PC-9 (cell line): ENCODE measurements around the gene ANKS1B.

ENCODE experiments used
- EZH2 ChIP-seq: fragments of 200-600 bp; sonication (generic); IDR thresholded peaks from 2 replicates; pipeline ENCODE4 v1.8.0; 2017; ENCODE audit warnings: antibody characterized with exemption, low read depth
- TF ChIP-seq, protein P1 (sequence below): fragments of 200-600 bp; sonication (generic); conservative IDR thresholded peaks from 2 replicates; pipeline ENCODE4 v1.6.1; 2017; ENCODE audit warnings: mixed run types, antibody characterized with exemption, mild to moderate bottlenecking, moderate library complexity

- TF ChIP-seq, protein P1, sequence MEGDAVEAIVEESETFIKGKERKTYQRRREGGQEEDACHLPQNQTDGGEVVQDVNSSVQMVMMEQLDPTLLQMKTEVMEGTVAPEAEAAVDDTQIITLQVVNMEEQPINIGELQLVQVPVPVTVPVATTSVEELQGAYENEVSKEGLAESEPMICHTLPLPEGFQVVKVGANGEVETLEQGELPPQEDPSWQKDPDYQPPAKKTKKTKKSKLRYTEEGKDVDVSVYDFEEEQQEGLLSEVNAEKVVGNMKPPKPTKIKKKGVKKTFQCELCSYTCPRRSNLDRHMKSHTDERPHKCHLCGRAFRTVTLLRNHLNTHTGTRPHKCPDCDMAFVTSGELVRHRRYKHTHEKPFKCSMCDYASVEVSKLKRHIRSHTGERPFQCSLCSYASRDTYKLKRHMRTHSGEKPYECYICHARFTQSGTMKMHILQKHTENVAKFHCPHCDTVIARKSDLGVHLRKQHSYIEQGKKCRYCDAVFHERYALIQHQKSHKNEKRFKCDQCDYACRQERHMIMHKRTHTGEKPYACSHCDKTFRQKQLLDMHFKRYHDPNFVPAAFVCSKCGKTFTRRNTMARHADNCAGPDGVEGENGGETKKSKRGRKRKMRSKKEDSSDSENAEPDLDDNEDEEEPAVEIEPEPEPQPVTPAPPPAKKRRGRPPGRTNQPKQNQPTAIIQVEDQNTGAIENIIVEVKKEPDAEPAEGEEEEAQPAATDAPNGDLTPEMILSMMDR: no peak
- TF ChIP-seq EZH2: no peak
Measured at GRCh38 chr12:98882526-98882925, 1102.2 kb downstream of the ANKS1B start.
